ENCODE results near the gene SNRPD3.
"Not testable (repeated sequence)": the region's sequence is repeated elsewhere in the genome, so short reads cannot be mapped to it uniquely, and the experiment has no call there.

SNRPD3 gene

GRCh38 chr22:24550028-24550901 is 5.5 kb upstream of the SNRPD3 start:
- Histone ChIP-seq H3K79me1 (ENCODE audit: low read length) (peaks cover 4% of the 10 kb centered on the region), H3K4me3 (ENCODE audit: low read depth, low read length) (no peak overlapping the region), H2BK12ac (ENCODE audit: low read length) (no peak overlapping the region), H2BK5ac (ENCODE audit: low read depth, low read length, poor library complexity) (no peak overlapping the region), H3K36me3 (ENCODE audit: control insufficient read depth in 1 of 2, insufficient read depth in 2 of 2, low read length in 2 of 2) (peaks cover 29 to 33% of the 10 kb centered on the region in 2 experiments), H4K12ac (ENCODE audit: low read depth, low read length) (no peak overlapping the region), H3K79me2 (ENCODE audit: control insufficient read depth, insufficient read depth, low read length, poor library complexity) (peaks cover 9% of the 10 kb centered on the region), H3K18ac (ENCODE audit: low read length) (peak overlapping the region; percentile 1), H2BK120ac (ENCODE audit: insufficient read depth, low read length, poor library complexity) (no peak overlapping the region), H3K9me3 (ENCODE audit: insufficient read depth, low read depth, low read length) (no peaks in the 10 kb centered on the region), H2AK5ac (ENCODE audit: low read length) (no peak overlapping the region), H3K4me2 (ENCODE audit: low read length) (no peak overlapping the region), H2AFZ (ENCODE audit: insufficient read depth, low read length, poor library complexity) (no peak overlapping the region), H3K4me1 (ENCODE audit: control insufficient read depth in 1 of 2, insufficient read depth in 2 of 2, low read length in 2 of 2) (peaks cover 8 to 10% of the 10 kb centered on the region in 2 experiments), H3K9ac (ENCODE audit: low read length) (no peak overlapping the region), H3K14ac (ENCODE audit: low read length) (no peak overlapping the region), H3K27ac (ENCODE audit: low read depth, low read length) (no peak overlapping the region), H4K91ac (ENCODE audit: low read depth, low read length) (no peak overlapping the region), H3K27me3 (ENCODE audit: insufficient read depth, low read length) (no peaks in the 10 kb centered on the region), H3K4ac (ENCODE audit: low read depth, low read length) (no peak overlapping the region), H4K8ac (ENCODE audit: low read depth, low read length) (no peak overlapping the region), H3K23ac (ENCODE audit: low read length) (no peak overlapping the region)
- WGBS (ENCODE audit: extremely low coverage, insufficient coverage, insufficient read length) = no CpG with 5 or more reads among the region's 8 CpGs
- peak in 1 of 2 donors; percentile 15 for DNase-seq

- H3K4me1 ChIP-seq (ENCODE audit: control insufficient read depth in 1 of 2, insufficient read depth in 2 of 2, low read length in 2 of 2) = peaks cover 8 to 10% of the 10 kb centered on the region in 2 experiments
- H2AK5ac ChIP-seq (ENCODE audit: low read length) = no peak overlapping the region
- H3K4me3 ChIP-seq (ENCODE audit: low read depth, low read length) = no peak overlapping the region
- no peak overlapping the region for H4K91ac ChIP-seq (ENCODE audit: low read depth, low read length)
- H3K23ac ChIP-seq (ENCODE audit: low read length) = no peak overlapping the region
- peaks cover 10% of the 10 kb centered on the region for H3K79me1 ChIP-seq (ENCODE audit: low read length)
- no peaks in the 10 kb centered on the region for H3K9me3 ChIP-seq (ENCODE audit: insufficient read depth, low read depth, low read length)
- no peak overlapping the region for H3K9ac ChIP-seq (ENCODE audit: low read length)
- no peak overlapping the region for H4K8ac ChIP-seq (ENCODE audit: low read depth, low read length)
- H3K14ac ChIP-seq (ENCODE audit: low read length) = no peak overlapping the region
- no peak overlapping the region for H2BK12ac ChIP-seq (ENCODE audit: low read length)
- DNase-seq = no peak
- WGBS (ENCODE audit: extremely low coverage, insufficient coverage, insufficient read length) = no CpG with 5 or more reads among the region's 6 CpGs
- H2AFZ ChIP-seq (ENCODE audit: insufficient read depth, low read length, poor library complexity) = no peak overlapping the region
- no peak overlapping the region for H2BK5ac ChIP-seq (ENCODE audit: low read depth, low read length, poor library complexity)
- no peak overlapping the region for H3K4me2 ChIP-seq (ENCODE audit: low read length)
- peak overlapping the region; percentile 1 for H3K18ac ChIP-seq (ENCODE audit: low read length)
- H3K36me3 ChIP-seq (ENCODE audit: control insufficient read depth in 1 of 2, insufficient read depth in 2 of 2, low read length in 2 of 2) = peaks cover 28 to 32% of the 10 kb centered on the region in 2 experiments
- H3K27ac ChIP-seq (ENCODE audit: low read depth, low read length) = no peak overlapping the region
- H2BK120ac ChIP-seq (ENCODE audit: insufficient read depth, low read length, poor library complexity) = no peak overlapping the region
- H3K27me3 ChIP-seq (ENCODE audit: insufficient read depth, low read length) = no peaks in the 10 kb centered on the region
- peaks cover 12% of the 10 kb centered on the region for H3K79me2 ChIP-seq (ENCODE audit: control insufficient read depth, insufficient read depth, low read length, poor library complexity)
- H3K4ac ChIP-seq (ENCODE audit: low read depth, low read length) = no peak overlapping the region
- no peak overlapping the region for H4K12ac ChIP-seq (ENCODE audit: low read depth, low read length)
These were observed 4.8 kb upstream of the SNRPD3 start for GRCh38 chr22:24550902-24551435.

DNA sequence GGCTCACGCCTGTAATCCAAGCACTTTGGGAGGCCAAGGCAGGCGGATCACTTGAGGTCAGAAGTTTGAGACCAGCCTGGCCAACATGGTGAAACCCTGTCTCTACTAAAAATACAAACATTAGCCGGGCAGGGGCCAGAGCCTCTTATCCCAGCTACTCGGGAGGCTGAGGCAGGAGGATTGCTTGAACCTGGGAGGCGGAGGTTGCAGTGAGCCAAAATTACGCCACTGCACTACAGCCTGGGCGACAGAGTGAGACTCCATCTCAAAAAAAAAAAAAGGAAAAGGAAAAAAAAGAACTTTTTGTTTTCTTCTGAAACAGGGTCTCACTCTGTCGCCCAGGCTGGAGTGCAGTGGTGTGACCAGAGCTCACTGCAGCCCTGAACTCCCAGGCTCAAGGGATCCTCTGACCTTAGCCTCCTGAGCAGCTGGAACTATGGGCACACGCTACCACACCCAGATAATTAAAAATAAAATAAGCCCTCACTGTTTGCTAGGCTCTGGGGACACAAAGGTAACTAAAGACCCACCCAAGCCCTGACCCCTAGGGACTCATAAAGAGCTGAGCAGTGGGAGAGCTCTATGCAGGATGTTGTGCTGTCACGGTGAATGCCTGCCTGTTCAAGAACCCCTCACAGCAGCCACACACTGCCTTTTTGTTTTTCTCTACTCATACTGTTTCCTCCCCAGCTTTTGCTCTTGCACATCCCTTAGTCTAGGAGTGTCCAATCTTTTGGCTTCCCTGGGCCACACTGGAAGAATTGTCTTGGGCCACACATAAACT is 3.1 kb upstream of the SNRPD3 start:
- H3K27ac ChIP-seq (ENCODE audit: low read depth, low read length); H2BK12ac ChIP-seq (ENCODE audit: low read length); H2AFZ ChIP-seq (ENCODE audit: insufficient read depth, low read length, poor library complexity); H3K4ac ChIP-seq (ENCODE audit: low read depth, low read length); H3K27me3 ChIP-seq (ENCODE audit: insufficient read depth, low read length); H4K91ac ChIP-seq (ENCODE audit: low read depth, low read length); H4K8ac ChIP-seq (ENCODE audit: low read depth, low read length); H3K9ac ChIP-seq (ENCODE audit: low read length); H3K4me3 ChIP-seq (ENCODE audit: low read depth, low read length); H2AK5ac ChIP-seq (ENCODE audit: low read length); H3K14ac ChIP-seq (ENCODE audit: low read length); H2BK5ac ChIP-seq (ENCODE audit: low read depth, low read length, poor library complexity); H3K4me2 ChIP-seq (ENCODE audit: low read length); H3K9me3 ChIP-seq (ENCODE audit: insufficient read depth, low read depth, low read length); H4K12ac ChIP-seq (ENCODE audit: low read depth, low read length); H2BK120ac ChIP-seq (ENCODE audit: insufficient read depth, low read length, poor library complexity); DNase-seq; H3K23ac ChIP-seq (ENCODE audit: low read length); H3K18ac ChIP-seq (ENCODE audit: low read length): not testable (repeated sequence)
- Histone ChIP-seq H3K79me2 (ENCODE audit: control insufficient read depth, insufficient read depth, low read length, poor library complexity) (peaks cover 14% of the 10 kb centered on the region), H3K4me1 (ENCODE audit: control insufficient read depth in 1 of 2, insufficient read depth in 2 of 2, low read length in 2 of 2) (peaks cover 8 to 12% of the 10 kb centered on the region in 2 experiments), H3K79me1 (ENCODE audit: low read length) (peaks cover 11% of the 10 kb centered on the region), H3K36me3 (ENCODE audit: control insufficient read depth in 1 of 2, insufficient read depth in 2 of 2, low read length in 2 of 2) (peaks cover 15 to 20% of the 10 kb centered on the region in 2 experiments)
- no CpG with 5 or more reads among the region's 10 CpGs for WGBS (ENCODE audit: extremely low coverage, insufficient coverage, insufficient read length)

GRCh38 chr22:24553597-24554312 is 2.0 kb upstream of the SNRPD3 start:
- WGBS (ENCODE audit: extremely low coverage, insufficient coverage, insufficient read length) = no CpG with 5 or more reads among the region's 12 CpGs

More at GRCh38 chr22:24553597-24554312, 2.0 kb upstream of the SNRPD3 start:
- H3K14ac ChIP-seq (ENCODE audit: low read length) = no peak overlapping the region
- H3K79me1 ChIP-seq (ENCODE audit: low read length) = peaks cover 11% of the 10 kb centered on the region
- H3K36me3 ChIP-seq (ENCODE audit: control insufficient read depth in 1 of 2, insufficient read depth in 2 of 2, low read length in 2 of 2) = peaks cover 9 to 18% of the 10 kb centered on the region in 2 experiments
- no peak overlapping the region for H4K91ac ChIP-seq (ENCODE audit: low read depth, low read length)
- H2AFZ ChIP-seq (ENCODE audit: insufficient read depth, low read length, poor library complexity) = no peak overlapping the region
- DNase-seq = no peak
- H3K4ac ChIP-seq (ENCODE audit: low read depth, low read length) = peak overlapping the region; percentile 91
- H3K4me2 ChIP-seq (ENCODE audit: low read length) = peak overlapping the region; percentile 81
- H3K9me3 ChIP-seq (ENCODE audit: insufficient read depth, low read depth, low read length) = no peaks in the 10 kb centered on the region
- no peak overlapping the region for H4K8ac ChIP-seq (ENCODE audit: low read depth, low read length)
- H2BK120ac ChIP-seq (ENCODE audit: insufficient read depth, low read length, poor library complexity) = no peak overlapping the region
- no peak overlapping the region for H2AK5ac ChIP-seq (ENCODE audit: low read length)
- peak overlapping the region; percentile 91 for H3K4me3 ChIP-seq (ENCODE audit: low read depth, low read length)
- no peak overlapping the region for H3K18ac ChIP-seq (ENCODE audit: low read length)
- no peaks in the 10 kb centered on the region for H3K27me3 ChIP-seq (ENCODE audit: insufficient read depth, low read length)
- H3K23ac ChIP-seq (ENCODE audit: low read length) = no peak overlapping the region
- peaks cover 14% of the 10 kb centered on the region for H3K79me2 ChIP-seq (ENCODE audit: control insufficient read depth, insufficient read depth, low read length, poor library complexity)
- peak overlapping the region; percentile 97 for H3K9ac ChIP-seq (ENCODE audit: low read length)
- no peak overlapping the region for H2BK12ac ChIP-seq (ENCODE audit: low read length)
- no peak overlapping the region for H2BK5ac ChIP-seq (ENCODE audit: low read depth, low read length, poor library complexity)
- no peak overlapping the region for H4K12ac ChIP-seq (ENCODE audit: low read depth, low read length)
- H3K4me1 ChIP-seq (ENCODE audit: control insufficient read depth in 1 of 2, insufficient read depth in 2 of 2, low read length in 2 of 2) = peaks cover 8 to 12% of the 10 kb centered on the region in 2 experiments
- no peak overlapping the region for H3K27ac ChIP-seq (ENCODE audit: low read depth, low read length)
